ENCODE data around the gene SCN3A.

DNA sequence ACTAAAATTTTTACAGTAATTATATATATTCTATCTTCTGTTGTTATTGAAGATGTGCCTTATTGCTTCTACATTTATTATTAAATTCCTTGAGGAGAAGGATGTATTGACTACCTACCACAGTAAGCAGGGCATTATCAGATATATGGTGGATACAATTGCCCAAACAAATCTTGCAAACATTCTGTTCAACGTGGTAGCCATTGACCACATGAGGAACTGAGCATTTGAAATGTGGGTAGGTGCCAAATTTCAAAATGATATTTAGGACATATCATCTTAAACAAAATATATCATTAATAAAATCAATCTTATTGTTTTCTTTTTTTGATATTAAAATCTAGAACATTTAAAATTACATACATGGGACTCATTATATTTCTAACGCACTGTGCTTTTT is 11.1 kb downstream of the SCN3A start:
- TF ChIP-seq POLR2A (IDR thresholded peaks at IDR 0.05), result no peak
- no peak for TF ChIP-seq CTCF (IDR thresholded peaks at IDR 0.05)
